A673 (cell line): ENCODE results near the gene CEBPB.

Experiments
- CTCF ChIP-seq: fragments of 300-800, 200-600 bp; sonication (generic); conservative IDR thresholded peaks from 2 replicates; pipeline ENCODE4 v1.5.1; 2017; ENCODE audit warnings: low read depth, mild to moderate bottlenecking, antibody characterized with exemption, low read length, moderate library complexity, mixed read lengths
- EZH2 ChIP-seq: fragments of 200-600 bp; sonication (generic); IDR thresholded peaks from 2 replicates; pipeline ENCODE4 v1.6.1; 2017; ENCODE audit warnings: borderline replicate concordance, low read depth, mild to moderate bottlenecking, mixed read lengths, antibody characterized with exemption, low read length; ENCODE audit not compliant: poor library complexity, severe bottlenecking

GRCh38 chr20:50194831-50195523 lies 4.3 kb downstream of the CEBPB start:
- TF ChIP-seq CTCF (no peak), EZH2 (no peak)
